T-helper 2 cell treated with Interferon-gamma antibody and Interleukin-4, amounts not matched to agents 5 μg/mL and 100 μg/mL, for 36 hours (primary cell): ENCODE results near the gene PLD3.

Source experiments
- DNase-seq: peaks from one replicate; pipeline ENCODE4 v3.0.0; 2021; ENCODE audit warnings: low spot score
- H3K27ac Mint-ChIP-seq: one replicate; pipeline ENCODE4 v1.8.0; 2021; ENCODE audit warnings: mild to moderate bottlenecking, mixed read lengths
- H3K27me3 Mint-ChIP-seq: one replicate; pipeline ENCODE4 v1.8.0; 2021; ENCODE audit warnings: low read depth, mixed read lengths
- H3K36me3 Mint-ChIP-seq: one replicate; pipeline ENCODE4 v1.8.0; 2021; ENCODE audit warnings: low read depth, mixed read lengths
- H3K4me1 Mint-ChIP-seq: one replicate; pipeline ENCODE4 v1.8.0; 2021; ENCODE audit warnings: low read depth, mixed read lengths
- H3K4me3 Mint-ChIP-seq: one replicate; pipeline ENCODE4 v1.8.0; 2022; ENCODE audit warnings: mild to moderate bottlenecking, moderate library complexity, mixed read lengths
- H3K9me3 Mint-ChIP-seq: one replicate; pipeline ENCODE4 v1.8.0; 2021; ENCODE audit warnings: mixed read lengths

PLD3 gene, protein sequence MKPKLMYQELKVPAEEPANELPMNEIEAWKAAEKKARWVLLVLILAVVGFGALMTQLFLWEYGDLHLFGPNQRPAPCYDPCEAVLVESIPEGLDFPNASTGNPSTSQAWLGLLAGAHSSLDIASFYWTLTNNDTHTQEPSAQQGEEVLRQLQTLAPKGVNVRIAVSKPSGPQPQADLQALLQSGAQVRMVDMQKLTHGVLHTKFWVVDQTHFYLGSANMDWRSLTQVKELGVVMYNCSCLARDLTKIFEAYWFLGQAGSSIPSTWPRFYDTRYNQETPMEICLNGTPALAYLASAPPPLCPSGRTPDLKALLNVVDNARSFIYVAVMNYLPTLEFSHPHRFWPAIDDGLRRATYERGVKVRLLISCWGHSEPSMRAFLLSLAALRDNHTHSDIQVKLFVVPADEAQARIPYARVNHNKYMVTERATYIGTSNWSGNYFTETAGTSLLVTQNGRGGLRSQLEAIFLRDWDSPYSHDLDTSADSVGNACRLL

DNA sequence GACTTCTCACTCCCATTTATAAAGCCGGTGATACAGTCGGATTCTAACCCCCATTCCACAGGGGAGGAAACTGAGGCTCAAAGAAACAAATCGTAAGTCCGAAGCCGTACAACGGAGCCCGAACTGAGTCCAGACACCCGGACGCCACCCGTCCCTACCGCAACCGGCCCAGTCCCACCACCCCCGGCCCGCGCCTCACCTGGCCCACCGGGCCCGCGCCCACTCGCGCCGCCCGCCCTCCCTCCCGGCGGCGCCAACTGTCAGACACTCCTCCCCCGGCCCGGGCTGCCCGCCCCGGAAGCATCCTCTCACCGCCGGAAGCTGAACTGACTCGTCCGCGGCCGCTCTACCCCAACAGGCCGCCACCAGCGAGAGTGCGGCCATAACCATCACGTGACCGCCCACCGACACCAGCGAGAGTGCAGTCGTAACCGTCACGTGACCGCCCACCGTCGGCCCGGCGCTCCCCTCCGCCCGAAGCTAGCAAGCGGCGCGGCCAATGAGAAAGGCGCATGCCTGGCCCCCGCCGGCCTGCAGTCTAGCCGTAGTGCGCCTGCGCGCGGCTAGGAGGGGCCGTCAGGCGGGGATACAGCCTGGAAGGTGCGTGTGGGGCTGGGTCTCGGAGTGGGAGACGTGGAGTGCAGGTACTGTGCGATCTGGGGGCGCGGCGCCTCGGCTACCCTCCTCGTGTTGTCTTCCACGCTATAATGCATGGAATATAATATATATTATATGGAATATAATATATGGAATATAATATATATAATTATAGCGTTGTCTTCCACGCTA is at the start of gene PLD3, which contains the start of gene C19orf47:
TSS of gene PLD3 (plus strand) at position 571 of the 789 bp plus-strand sequence. CDS start 17,789 bp downstream, outside the sequence.
TSS of gene C19orf47 (minus strand) at position 273 of the 789 bp plus-strand sequence. CDS start 6,540 bp downstream, outside the sequence.
- no peaks in the 10 kb centered on the region for H3K27me3 Mint-ChIP-seq
- peak within 1 kb of the TSS; percentile 91 for H3K4me3 Mint-ChIP-seq
- peaks cover 22% of the 10 kb centered on the region for H3K4me1 Mint-ChIP-seq
- H3K9me3 Mint-ChIP-seq: no peaks in the 10 kb centered on the region
- H3K36me3 Mint-ChIP-seq: peaks cover 2% of the 10 kb centered on the region
- DNase-seq: peak; percentile 100
- peak within 1 kb of the TSS; percentile 96 for H3K27ac Mint-ChIP-seq

DNA sequence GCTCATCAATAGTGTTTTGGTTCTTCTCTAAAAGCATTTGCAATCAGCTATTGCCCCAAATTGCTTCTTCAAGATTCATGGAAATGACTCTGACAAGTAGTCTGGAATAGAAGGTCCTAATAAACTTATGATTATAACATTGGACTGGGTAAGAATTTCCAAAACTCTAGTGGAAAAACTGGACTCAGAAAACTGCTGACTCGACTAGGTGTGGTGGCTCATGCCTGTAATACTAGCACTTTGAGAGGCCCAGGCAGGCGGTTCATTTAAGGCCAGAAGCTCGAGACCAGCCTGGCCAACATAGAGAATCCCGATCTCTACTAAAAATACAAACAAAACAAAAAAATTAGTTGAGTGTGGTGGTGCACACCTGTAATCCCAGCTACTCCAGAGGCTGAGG is 47.8 kb upstream of the PLD3 start:
- Mint-ChIP-seq H3K4me3 (no peak overlapping the region), H3K27ac (no peak overlapping the region), H3K27me3 (no peaks in the 10 kb centered on the region), H3K4me1 (peaks cover 1% of the 10 kb centered on the region), H3K9me3 (no peaks in the 10 kb centered on the region), H3K36me3 (no peaks in the 10 kb centered on the region)
- DNase-seq: no peak

DNA sequence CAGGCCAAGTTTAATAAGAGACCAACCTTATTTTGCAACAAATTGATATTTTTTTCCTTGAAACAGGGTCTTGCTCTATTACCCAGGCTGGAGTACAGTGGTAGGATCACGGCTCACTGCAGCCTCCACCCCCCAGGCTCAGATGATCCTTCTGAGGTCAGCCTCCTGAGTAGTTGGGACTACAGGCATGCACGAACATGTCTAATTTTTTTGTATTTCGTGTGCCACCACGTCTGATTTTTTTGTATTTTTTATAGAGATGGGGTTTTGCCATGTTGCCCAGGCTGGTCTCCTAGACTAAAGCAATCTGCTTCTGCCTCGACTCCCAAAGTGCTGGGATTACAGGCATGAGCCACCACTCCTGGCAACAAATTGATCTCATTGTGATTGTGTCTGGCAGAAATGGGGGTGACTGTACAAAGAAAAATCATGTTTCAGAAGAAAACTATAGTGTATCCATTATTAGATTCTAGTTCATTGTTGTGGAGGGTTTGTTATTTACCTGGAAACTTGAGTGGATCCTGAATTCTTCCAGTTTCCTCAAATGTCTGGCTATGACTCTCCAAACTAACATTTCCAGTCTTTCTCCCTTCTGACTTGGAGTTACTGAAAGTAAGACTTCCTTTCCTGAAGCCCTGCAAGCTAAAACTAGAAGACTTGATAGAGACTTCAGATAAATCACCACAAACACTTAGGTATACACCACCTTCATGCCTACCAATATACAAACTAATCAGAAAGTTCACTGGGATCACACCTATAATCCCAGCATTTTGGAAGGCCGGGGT is 46.1 kb upstream of the PLD3 start:
- Mint-ChIP-seq H3K9me3 (no peaks in the 10 kb centered on the region), H3K27ac (no peak overlapping the region), H3K4me3 (no peak overlapping the region), H3K27me3 (no peaks in the 10 kb centered on the region), H3K4me1 (peaks cover 1% of the 10 kb centered on the region), H3K36me3 (no peaks in the 10 kb centered on the region)
- no peak for DNase-seq

DNA sequence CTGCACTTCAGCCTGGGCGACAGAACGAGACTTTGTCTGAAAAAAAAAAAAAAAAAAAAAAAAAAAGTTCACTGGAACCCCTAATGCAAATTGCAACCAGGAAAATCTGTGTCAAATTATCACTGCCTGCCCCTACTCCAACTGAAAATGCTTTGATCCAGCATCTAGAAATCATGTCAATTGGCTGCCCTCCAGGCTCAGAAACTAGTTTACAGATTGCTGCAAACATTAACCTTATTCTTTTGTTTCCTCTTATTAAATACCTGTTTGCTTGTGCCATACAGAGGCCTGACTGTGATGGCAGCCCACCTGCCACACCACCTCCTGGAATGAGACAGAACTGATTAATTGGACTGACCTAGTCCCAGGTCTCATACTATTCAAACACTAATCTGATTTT is 44.7 kb upstream of the PLD3 start:
- Mint-ChIP-seq H3K36me3 (no peaks in the 10 kb centered on the region), H3K4me1 (peaks cover 1% of the 10 kb centered on the region), H3K27me3 (no peaks in the 10 kb centered on the region), H3K4me3 (no peak overlapping the region), H3K9me3 (no peaks in the 10 kb centered on the region), H3K27ac (no peak overlapping the region)
- no peak for DNase-seq

DNA sequence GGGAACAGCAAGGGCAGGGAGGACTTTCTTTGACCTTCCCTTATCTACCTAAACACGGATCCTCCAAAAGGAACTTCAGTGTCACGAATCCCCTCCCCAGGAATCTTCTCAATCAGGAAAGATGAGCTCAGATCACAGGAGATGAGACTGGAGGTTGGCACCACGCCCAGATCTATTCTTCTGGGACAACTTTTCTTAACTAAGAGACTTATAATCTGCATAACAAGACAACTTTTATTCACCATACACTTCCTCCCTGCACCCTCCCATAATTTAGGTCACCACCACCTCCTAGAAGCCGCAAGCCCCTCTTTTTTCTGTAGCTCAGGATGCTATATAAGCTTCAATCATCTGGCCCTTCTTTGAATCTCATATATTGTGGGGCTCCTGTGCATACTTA is 44.2 kb upstream of the PLD3 start:
- Mint-ChIP-seq H3K9me3 (no peaks in the 10 kb centered on the region), H3K36me3 (no peaks in the 10 kb centered on the region), H3K27me3 (no peaks in the 10 kb centered on the region), H3K4me1 (peaks cover 1% of the 10 kb centered on the region), H3K4me3 (no peak overlapping the region), H3K27ac (no peak overlapping the region)
- DNase-seq: no peak

DNA sequence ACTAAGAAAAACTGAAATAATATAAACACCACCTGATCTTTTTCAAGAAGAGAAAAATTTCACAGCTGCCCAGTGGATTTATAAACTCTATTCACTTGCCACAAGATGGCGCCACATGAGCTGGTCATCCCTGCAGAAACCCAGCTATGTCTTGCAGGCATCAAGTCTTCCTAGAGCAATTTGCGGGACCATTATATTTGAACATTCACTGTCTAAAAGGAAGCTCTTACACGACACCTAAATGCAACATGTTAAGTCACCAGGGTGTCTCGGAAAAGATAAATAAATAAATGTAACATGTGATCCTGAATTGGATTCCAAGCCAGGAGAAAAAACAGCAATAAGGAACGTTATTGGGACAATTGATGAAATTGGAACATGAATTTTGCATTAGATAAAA is 43.1 kb upstream of the PLD3 start:
- no peak overlapping the region for H3K4me3 Mint-ChIP-seq
- no peaks in the 10 kb centered on the region for H3K9me3 Mint-ChIP-seq
- H3K36me3 Mint-ChIP-seq: no peaks in the 10 kb centered on the region
- peak; percentile 56 for DNase-seq
- H3K4me1 Mint-ChIP-seq: peaks cover 1% of the 10 kb centered on the region
- H3K27me3 Mint-ChIP-seq: no peaks in the 10 kb centered on the region
- H3K27ac Mint-ChIP-seq: no peak overlapping the region

DNA sequence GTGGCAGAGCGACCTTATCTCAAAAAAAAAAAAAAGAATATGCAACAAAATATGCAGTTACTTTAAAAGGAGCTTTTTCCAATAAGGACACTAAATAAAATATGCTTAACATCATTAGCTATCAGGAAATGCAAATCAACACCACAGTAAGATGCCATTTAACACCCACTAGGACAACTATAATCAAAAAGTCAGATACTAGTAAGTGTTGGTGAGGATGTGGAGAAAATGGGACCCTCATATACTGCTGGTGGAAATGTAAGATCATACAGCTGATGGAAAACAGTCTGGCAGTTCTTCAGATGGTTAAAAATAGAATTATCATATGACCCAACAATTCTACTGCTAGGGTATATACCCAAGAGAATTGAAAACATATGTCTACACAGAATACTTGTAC is 38.8 kb upstream of the PLD3 start:
- no peaks in the 10 kb centered on the region for H3K36me3 Mint-ChIP-seq
- no peaks in the 10 kb centered on the region for H3K27me3 Mint-ChIP-seq
- no peak overlapping the region for H3K27ac Mint-ChIP-seq
- DNase-seq: no peak
- H3K4me1 Mint-ChIP-seq: peaks cover 1% of the 10 kb centered on the region
- no peaks in the 10 kb centered on the region for H3K9me3 Mint-ChIP-seq
- H3K4me3 Mint-ChIP-seq: no peak overlapping the region

DNA sequence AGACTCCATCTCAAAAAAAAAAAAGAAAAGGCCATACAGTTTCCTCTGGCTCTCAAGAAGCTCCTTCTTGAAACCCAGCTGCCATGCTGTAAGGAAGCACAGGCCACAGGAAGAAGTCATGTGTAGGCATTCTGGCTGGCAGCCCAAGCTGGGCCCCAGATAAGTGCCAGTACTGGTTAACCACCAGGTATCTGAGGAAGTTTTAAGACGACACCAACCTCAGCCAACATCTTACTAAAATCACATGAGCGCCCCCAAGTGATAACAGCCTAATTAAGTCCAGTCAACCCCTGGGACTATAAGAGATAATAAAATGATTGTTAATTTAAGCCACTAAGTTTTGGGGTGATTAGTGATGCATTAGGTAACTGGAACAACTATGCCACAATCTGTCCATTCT is 36.0 kb upstream of the PLD3 start:
- H3K4me3 Mint-ChIP-seq: no peak overlapping the region
- no peak overlapping the region for H3K27ac Mint-ChIP-seq
- no peaks in the 10 kb centered on the region for H3K4me1 Mint-ChIP-seq
- H3K36me3 Mint-ChIP-seq: no peaks in the 10 kb centered on the region
- no peaks in the 10 kb centered on the region for H3K27me3 Mint-ChIP-seq
- no peak for DNase-seq
- H3K9me3 Mint-ChIP-seq: no peaks in the 10 kb centered on the region

DNA sequence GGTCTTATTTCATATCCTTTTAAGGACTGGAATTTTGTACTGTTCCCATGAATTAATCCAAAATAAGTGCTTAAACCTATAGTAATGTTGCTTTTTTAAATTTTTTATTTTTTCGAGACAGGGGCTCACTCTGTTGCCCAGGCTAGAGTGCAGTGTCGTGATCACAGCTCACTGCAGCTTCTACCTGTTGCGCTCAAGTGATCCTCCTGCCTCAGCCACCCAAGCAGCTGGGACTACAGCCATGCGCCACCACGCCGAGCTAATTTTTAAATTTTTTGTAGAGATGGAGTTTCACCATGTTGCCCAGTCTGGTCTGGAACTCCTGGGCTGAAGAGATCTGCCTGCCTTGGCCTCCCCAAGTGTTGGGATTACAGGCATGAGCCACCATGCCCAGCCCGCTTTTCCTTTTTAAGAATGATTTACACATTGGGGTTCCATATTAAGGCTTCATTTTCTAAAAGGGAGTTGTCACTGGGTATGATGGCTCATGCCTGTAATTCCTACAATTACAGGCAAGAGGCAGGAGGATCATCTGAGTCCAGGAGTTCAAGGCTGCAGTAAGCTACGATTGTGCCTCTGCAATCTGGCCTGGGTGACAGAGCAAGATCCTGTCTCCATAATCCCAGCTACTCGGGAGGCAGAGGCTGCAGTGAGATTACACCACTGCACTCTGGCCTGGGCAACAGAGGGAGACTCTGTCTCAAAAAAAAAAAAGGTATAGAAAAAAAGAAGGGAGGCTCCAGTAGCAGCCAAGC is 35.1 kb upstream of the PLD3 start:
- no peak overlapping the region for H3K4me3 Mint-ChIP-seq
- no peaks in the 10 kb centered on the region for H3K9me3 Mint-ChIP-seq
- no peak for DNase-seq
- no peaks in the 10 kb centered on the region for H3K4me1 Mint-ChIP-seq
- no peak overlapping the region for H3K27ac Mint-ChIP-seq
- H3K36me3 Mint-ChIP-seq: peaks cover 1% of the 10 kb centered on the region
- no peaks in the 10 kb centered on the region for H3K27me3 Mint-ChIP-seq

DNA sequence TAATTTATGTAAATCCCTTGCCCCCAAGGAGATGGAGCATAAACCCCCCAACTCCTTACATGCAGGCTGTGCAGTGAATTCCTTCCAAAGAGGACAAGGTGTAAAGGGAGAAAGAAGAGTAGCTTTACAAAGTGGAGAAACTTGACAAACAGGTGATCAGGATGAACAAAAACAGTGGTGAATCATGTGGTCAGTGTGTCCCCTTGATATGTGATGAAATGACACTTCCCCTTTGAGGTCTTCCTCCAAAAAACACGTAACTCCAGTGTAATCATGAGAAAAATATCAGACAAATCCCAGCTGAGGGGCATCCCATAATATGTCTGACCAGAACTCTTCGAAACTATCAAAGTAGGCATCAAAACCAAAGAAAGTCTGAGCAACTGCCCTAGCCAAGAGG is 33.8 kb upstream of the PLD3 start:
- Mint-ChIP-seq H3K27ac (no peak overlapping the region), H3K4me1 (no peaks in the 10 kb centered on the region), H3K9me3 (no peaks in the 10 kb centered on the region), H3K4me3 (no peak overlapping the region), H3K27me3 (no peaks in the 10 kb centered on the region), H3K36me3 (peaks cover 5% of the 10 kb centered on the region)
- DNase-seq: no peak

DNA sequence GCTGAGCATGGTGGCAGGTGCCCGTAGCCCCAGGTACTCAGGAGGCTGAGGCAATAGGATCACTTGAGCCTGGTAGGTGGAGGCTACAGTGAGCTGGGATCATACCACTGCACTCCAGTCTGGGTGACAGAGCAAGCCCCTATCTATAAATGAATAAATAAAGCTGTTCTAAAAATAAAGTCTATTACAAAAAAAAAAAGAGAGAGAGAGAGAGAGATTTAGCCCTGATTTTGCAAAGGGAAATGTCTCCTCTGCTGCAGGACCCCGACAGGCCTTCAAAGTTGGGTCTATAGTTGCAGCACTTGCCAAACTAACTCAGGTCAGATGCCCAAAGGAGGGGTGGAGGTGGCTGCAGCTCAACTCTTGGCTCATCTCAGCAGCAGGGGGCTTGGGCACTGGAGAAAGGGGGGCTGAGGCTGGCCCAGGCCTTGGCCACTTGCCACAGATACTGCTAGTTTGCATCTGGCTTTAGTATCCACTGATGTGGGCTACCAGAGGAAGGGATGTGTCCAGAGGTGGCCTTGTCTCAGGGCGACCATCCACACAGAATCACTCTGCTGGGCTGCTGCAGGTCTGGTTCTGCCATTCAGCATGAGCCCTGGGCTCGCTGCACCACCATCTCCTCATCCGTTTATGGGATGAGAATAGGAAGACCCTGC is 32.6 kb upstream of the PLD3 start:
- Mint-ChIP-seq H3K27ac (no peak overlapping the region), H3K4me1 (no peaks in the 10 kb centered on the region), H3K36me3 (peaks cover 7% of the 10 kb centered on the region), H3K27me3 (no peaks in the 10 kb centered on the region), H3K4me3 (no peak overlapping the region), H3K9me3 (no peaks in the 10 kb centered on the region)
- no peak for DNase-seq

DNA sequence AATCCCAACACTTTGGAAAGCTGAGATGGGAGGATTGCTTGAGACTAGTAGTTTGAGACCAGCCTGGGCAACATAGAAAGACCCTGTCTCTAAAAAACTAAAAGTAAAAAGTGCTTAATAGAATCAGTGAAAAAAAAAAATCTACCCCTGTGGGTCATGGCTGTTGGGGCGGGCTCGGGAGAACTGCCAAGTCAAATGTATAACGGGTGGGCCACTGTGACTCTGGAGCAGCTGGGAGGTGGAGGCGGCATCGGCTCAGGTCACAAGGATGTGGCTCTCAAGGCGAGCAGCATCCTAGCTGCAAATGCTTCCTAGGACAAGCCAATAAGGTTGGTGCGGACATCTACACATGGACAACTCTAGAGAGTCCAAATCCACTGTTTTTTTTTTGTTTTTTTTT is 31.2 kb upstream of the PLD3 start:
- no peak overlapping the region for H3K27ac Mint-ChIP-seq
- no peaks in the 10 kb centered on the region for H3K27me3 Mint-ChIP-seq
- peaks cover 12% of the 10 kb centered on the region for H3K36me3 Mint-ChIP-seq
- no peaks in the 10 kb centered on the region for H3K4me1 Mint-ChIP-seq
- H3K9me3 Mint-ChIP-seq: no peaks in the 10 kb centered on the region
- DNase-seq: no peak
- no peak overlapping the region for H3K4me3 Mint-ChIP-seq

DNA sequence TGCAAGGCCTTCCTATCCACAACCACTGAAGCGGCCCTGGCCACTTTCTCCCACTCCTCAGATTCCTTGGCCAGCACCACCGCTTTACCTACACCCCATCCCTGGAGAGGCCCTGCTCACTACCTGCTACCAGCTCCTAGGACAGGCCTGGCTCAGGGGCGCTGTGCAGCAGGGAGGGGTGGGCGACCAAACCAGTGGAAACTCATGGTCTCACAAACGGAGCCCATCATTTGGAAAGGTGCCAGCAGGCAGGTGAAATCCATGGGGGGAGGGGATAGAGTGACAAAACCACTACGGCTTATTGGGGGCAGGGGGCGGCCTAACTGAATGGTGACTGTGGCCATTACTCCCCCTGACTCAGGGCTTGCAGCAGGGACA is 27.9 kb upstream of the PLD3 start:
- no peak overlapping the region for H3K4me3 Mint-ChIP-seq
- peaks cover 31% of the 10 kb centered on the region for H3K36me3 Mint-ChIP-seq
- no peak overlapping the region for H3K27ac Mint-ChIP-seq
- H3K27me3 Mint-ChIP-seq: no peaks in the 10 kb centered on the region
- no peak for DNase-seq
- H3K4me1 Mint-ChIP-seq: no peaks in the 10 kb centered on the region
- H3K9me3 Mint-ChIP-seq: no peaks in the 10 kb centered on the region
